CD4-positive, alpha-beta T cell treated with Interleukin-10 for 1 hour (primary cell): Measurements from ENCODE around the gene COX8C.
"Not testable (repeated sequence)": the region's sequence is repeated elsewhere in the genome, so short reads cannot be mapped to it uniquely, and the experiment has no call there.

ENCODE experiments used
- DNase-seq: peaks from one replicate; pipeline ENCODE4 v3.0.0-alpha.2; 2020

Gene COX8C

GRCh38 chr14:93379831-93380230 is 32.8 kb downstream of the COX8C start:
- no peak for DNase-seq

GRCh38 chr14:93381644-93382043 is 34.7 kb downstream of the COX8C start:
- DNase-seq = no peak

- DNase-seq = not testable (repeated sequence)
Measured at GRCh38 chr14:93384256-93384655, 37.3 kb downstream of the COX8C start.

GRCh38 chr14:93395231-93395630 is 48.2 kb downstream of the COX8C start:
- no peak for DNase-seq

GRCh38 chr14:93396456-93396855 is 49.5 kb downstream of the COX8C start:
- no peak for DNase-seq
